ENCODE data around the gene LTC4S. TPM values are rescaled to one million over a fixed set of nuclear protein-coding genes. Genes with fewer than 3 reads are reported as not detected.
"Not testable (repeated sequence)": the region's sequence is repeated elsewhere in the genome, so short reads cannot be mapped to it uniquely, and the experiment has no call there.

The LTC4S gene
- total RNA-seq, 1 donor from 2014 or later, result 4.0 TPM

DNA sequence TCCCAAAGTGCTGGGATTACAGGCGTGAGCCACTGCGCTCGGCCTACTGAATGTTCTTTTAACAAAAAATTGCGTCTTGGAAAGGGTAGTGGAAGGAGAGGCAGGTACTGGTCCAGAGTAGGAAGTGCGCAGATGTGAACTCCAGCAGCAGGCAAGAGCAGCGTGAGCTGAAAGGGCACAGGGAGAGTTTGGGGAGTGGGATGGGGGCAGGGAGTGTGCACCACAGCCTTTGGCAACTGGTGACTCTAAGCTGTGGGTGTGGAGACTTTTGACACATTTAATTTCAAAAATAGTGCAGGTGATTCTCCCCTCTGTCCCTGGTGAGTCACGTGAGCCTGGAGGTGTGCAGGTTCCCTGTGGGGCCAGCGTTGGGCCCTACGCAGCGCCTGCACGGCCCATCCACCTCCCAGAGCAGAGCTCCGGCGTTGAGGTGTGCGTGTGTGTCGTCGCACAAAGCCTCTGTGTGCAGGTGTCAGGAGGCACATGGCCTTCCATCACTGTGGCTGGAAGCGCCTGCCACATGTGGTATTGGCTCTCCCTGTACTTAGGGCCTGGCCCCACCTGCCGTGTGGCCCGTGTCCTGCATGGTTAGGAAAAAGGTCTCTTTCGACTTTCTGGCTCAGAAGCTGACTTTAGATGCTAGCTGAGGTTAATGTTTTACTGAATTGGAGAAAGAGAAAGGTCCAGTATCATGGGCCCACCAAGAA lies 38.4 kb downstream of the LTC4S start:
- Mint-ChIP-seq H3K27me3 (no peaks in the 10 kb centered on the region), H3K9me3 (no peaks in the 10 kb centered on the region), H3K4me3 (no peak overlapping the region), H3K36me3 (peaks cover 60% of the 10 kb centered on the region), H3K27ac (peak overlapping the region; percentile 50), H3K4me1 (ENCODE audit: unreplicated experiment) (peaks cover 4% of the 10 kb centered on the region)
- DNase-seq (ENCODE audit: extremely low spot score, unreplicated experiment), result no peak
- no peak for TF ChIP-seq CTCF (conservative IDR thresholded peaks at IDR 0.05)

- Mint-ChIP-seq H3K27me3 (no peaks in the 10 kb centered on the region), H3K9me3 (no peaks in the 10 kb centered on the region)
- no peak for DNase-seq (ENCODE audit: extremely low spot score, unreplicated experiment)
Observed at GRCh38 chr5:179833056-179833708, 39.4 kb downstream of the LTC4S start.

GRCh38 chr5:179833709-179834070 lies 39.9 kb downstream of the LTC4S start:
- Mint-ChIP-seq H3K9me3 (no peaks in the 10 kb centered on the region), H3K27me3 (no peaks in the 10 kb centered on the region), H3K36me3 (peaks cover 50% of the 10 kb centered on the region), H3K27ac (peak overlapping the region; percentile 68), H3K4me3 (no peak overlapping the region), H3K4me1 (ENCODE audit: unreplicated experiment) (peaks cover 4% of the 10 kb centered on the region)
- no peak for DNase-seq (ENCODE audit: extremely low spot score, unreplicated experiment)
- no peak for TF ChIP-seq CTCF (conservative IDR thresholded peaks at IDR 0.05)

More at GRCh38 chr5:179833056-179833708, 39.4 kb downstream of the LTC4S start:
- H3K4me3 Mint-ChIP-seq, result no peak overlapping the region
- H3K27ac Mint-ChIP-seq, result peak overlapping the region; percentile 68
- peaks cover 53% of the 10 kb centered on the region for H3K36me3 Mint-ChIP-seq
- TF ChIP-seq CTCF (conservative IDR thresholded peaks at IDR 0.05), result no peak
- H3K4me1 Mint-ChIP-seq (ENCODE audit: unreplicated experiment), result peaks cover 4% of the 10 kb centered on the region

DNA sequence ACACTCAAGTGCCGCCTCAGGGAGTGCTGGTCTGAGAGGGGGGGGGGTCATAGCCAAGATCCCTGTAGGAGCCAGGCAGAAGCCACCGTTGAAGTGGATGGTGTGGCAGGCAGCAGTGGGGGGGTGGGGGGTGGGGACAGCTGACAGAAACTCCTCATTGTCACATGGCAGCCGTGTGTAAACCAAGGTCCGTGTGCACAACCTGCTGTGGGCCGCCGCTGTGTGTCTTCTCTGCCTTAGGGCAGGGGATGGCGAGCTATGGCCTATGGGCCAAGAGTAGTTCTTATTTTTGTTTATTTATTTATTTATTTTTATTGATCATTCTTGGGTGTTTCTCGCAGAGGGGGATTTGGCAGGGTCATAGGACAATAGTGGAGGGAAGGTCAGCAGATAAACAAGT lies 40.3 kb downstream of the LTC4S start:
- H3K36me3 Mint-ChIP-seq, result peaks cover 47% of the 10 kb centered on the region
- H3K27ac Mint-ChIP-seq, result peak overlapping the region; percentile 68
- H3K27me3 Mint-ChIP-seq, result no peaks in the 10 kb centered on the region
- H3K9me3 Mint-ChIP-seq, result no peaks in the 10 kb centered on the region
- no peak for TF ChIP-seq CTCF (conservative IDR thresholded peaks at IDR 0.05)
- peaks cover 4% of the 10 kb centered on the region for H3K4me1 Mint-ChIP-seq (ENCODE audit: unreplicated experiment)
- no peak overlapping the region for H3K4me3 Mint-ChIP-seq
- no peak for DNase-seq (ENCODE audit: extremely low spot score, unreplicated experiment)

GRCh38 chr5:179834871-179835270 lies 41.1 kb downstream of the LTC4S start:
- H3K36me3 Mint-ChIP-seq, result peaks cover 39% of the 10 kb centered on the region
- not testable (repeated sequence) for H3K4me1 Mint-ChIP-seq (ENCODE audit: unreplicated experiment); H3K27me3 Mint-ChIP-seq; DNase-seq (ENCODE audit: extremely low spot score, unreplicated experiment); H3K27ac Mint-ChIP-seq; H3K9me3 Mint-ChIP-seq; H3K4me3 Mint-ChIP-seq

GRCh38 chr5:179836225-179837019 lies 42.6 kb downstream of the LTC4S start:
- Mint-ChIP-seq H3K9me3 (no peaks in the 10 kb centered on the region), H3K4me3 (peak overlapping the region; percentile 34), H3K36me3 (peaks cover 35% of the 10 kb centered on the region), H3K4me1 (ENCODE audit: unreplicated experiment) (peaks cover 4% of the 10 kb centered on the region), H3K27ac (peak overlapping the region; percentile 91), H3K27me3 (no peaks in the 10 kb centered on the region)
- no peak for DNase-seq (ENCODE audit: extremely low spot score, unreplicated experiment)
- no peak for TF ChIP-seq CTCF (conservative IDR thresholded peaks at IDR 0.05)
